ENCODE results near the gene BICRA.

The BICRA gene

DNA sequence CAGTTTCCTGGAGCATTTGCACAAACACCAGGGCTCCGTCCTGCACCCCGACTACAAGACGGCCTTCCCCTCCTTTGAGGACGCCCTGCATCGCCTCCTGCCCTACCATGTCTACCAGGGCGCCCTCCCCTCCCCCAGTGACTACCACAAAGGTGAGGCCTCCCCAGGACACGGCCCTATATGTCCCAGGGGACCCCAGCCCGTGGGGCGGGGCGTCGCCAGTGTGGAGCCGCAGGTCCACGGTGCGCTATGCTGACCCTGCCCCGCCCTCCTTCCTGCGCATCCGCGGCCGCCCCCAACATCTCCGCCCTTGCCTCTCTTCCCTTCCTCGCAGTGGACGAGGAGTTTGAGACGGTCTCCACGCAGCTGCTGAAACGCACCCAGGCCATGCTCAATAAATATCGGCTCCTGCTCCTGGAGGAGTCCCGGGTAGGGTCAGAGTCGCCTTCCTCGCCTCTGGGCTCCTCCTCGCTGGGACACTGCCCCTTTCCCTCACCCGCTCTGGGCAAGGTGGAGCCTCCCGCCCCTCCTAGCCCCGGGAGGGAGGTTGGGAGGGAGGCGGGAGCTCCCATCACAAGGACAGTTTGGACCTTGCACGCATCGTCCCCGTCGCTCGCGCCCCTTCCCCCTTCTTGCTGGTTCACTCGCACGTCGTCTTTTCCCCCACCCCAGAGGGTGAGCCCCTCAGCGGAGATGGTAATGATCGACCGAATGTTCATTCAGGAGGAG is 89.9 kb downstream of the BICRA start:
- no peak for DNase-seq (ENCODE audit: low read depth)
- Histone ChIP-seq H3K9ac (ENCODE audit: low read length) (no peak overlapping the region), H3K9me3 (ENCODE audit: control insufficient read depth, low read length) (no peaks in the 10 kb centered on the region), H3K36me3 (ENCODE audit: control insufficient read depth, insufficient read depth, low read length, severe bottlenecking) (peaks cover 29% of the 10 kb centered on the region), H3K4me1 (ENCODE audit: control insufficient read depth, insufficient read depth, low read length) (peaks cover 4% of the 10 kb centered on the region), H3K4me3 (ENCODE audit: low read length) (no peak overlapping the region), H3K27me3 (replicated peaks; ENCODE audit: control insufficient read depth, insufficient read depth, low read length) (no peaks in the 10 kb centered on the region)

DNA sequence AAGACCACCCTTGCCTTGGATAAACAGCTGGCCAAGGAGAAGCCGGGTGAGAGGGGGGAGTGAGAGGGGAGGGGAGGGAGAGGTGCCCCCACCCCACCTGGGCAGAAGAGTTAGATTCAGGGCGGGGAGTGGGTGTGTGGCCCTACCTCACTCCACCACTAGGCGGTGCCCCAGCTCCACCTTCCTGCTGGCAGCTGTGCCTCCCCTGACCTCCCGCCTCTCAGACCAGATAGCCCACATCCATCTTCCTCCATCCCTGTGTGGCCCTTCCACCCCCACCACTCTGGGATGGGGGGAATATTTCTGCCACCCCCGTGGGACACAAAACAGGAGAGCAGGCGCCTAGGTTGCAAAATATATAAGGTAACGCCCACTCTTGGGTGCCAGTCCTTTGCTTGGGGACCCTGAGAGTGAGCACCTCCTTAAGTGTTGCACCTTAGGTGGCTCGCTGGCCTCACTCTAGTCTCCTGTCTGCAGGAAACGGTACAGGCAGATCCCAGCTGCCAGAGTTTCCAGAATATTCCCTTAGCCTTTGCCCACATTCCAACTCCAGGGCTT is 90.5 kb downstream of the BICRA start:
- peaks cover 29% of the 10 kb centered on the region for H3K36me3 ChIP-seq (ENCODE audit: control insufficient read depth, insufficient read depth, low read length, severe bottlenecking)
- H3K4me1 ChIP-seq (ENCODE audit: control insufficient read depth, insufficient read depth, low read length) = peaks cover 4% of the 10 kb centered on the region
- peak; percentile 60 for DNase-seq (ENCODE audit: low read depth)

DNA sequence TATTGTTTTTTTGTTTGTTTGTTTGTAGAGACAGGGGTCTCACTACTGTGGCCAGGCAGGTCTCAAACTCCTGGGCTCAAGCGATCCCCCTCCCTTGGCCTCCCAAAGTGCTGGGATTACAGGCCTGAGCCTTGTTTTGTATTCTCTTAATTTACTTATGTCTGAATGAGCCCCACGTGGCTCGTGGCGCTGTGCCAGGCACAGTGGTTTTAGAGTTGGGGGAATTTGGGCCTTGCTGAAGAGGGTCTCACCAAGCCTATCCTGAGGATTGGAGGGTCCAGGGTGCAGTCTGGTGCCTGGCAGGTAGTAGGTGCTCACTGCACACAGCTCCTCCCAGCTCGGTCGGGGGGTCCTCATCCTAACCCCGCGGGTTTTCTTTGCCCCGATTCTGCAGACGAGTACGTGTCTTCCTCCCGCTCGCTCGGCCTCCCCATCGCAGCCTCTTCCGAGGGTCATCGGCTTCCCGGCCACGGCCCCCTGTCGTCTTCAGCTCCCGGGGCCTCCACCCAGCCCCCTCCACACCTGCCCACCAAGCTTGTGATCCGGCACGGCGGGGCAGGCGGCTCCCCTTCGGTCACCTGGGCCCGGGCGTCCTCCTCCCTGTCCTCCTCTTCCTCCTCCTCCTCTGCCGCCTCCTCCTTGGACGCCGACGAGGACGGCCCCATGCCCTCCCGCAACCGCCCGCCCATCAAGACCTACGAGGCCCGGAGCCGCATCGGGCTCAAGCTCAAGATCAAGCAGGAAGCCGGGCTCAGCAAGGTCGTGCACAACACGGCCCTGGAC is 92.2 kb downstream of the BICRA start:
- H3K4me1 ChIP-seq (ENCODE audit: control insufficient read depth, insufficient read depth, low read length) = peaks cover 4% of the 10 kb centered on the region
- H3K36me3 ChIP-seq (ENCODE audit: control insufficient read depth, insufficient read depth, low read length, severe bottlenecking) = peaks cover 29% of the 10 kb centered on the region
- H3K27me3 ChIP-seq (replicated peaks; ENCODE audit: control insufficient read depth, insufficient read depth, low read length) = no peaks in the 10 kb centered on the region
- DNase-seq (ENCODE audit: low read depth) = no peak
- no peak overlapping the region for H3K9ac ChIP-seq (ENCODE audit: low read length)
- H3K4me3 ChIP-seq (ENCODE audit: low read length) = no peak overlapping the region
- H3K9me3 ChIP-seq (ENCODE audit: control insufficient read depth, low read length) = no peaks in the 10 kb centered on the region

More for the DNA sequence above, 90.5 kb downstream of the BICRA start:
- Histone ChIP-seq H3K9ac (ENCODE audit: low read length) (no peak overlapping the region), H3K27me3 (replicated peaks; ENCODE audit: control insufficient read depth, insufficient read depth, low read length) (no peaks in the 10 kb centered on the region), H3K9me3 (ENCODE audit: control insufficient read depth, low read length) (no peaks in the 10 kb centered on the region), H3K4me3 (ENCODE audit: low read length) (no peak overlapping the region)

DNA sequence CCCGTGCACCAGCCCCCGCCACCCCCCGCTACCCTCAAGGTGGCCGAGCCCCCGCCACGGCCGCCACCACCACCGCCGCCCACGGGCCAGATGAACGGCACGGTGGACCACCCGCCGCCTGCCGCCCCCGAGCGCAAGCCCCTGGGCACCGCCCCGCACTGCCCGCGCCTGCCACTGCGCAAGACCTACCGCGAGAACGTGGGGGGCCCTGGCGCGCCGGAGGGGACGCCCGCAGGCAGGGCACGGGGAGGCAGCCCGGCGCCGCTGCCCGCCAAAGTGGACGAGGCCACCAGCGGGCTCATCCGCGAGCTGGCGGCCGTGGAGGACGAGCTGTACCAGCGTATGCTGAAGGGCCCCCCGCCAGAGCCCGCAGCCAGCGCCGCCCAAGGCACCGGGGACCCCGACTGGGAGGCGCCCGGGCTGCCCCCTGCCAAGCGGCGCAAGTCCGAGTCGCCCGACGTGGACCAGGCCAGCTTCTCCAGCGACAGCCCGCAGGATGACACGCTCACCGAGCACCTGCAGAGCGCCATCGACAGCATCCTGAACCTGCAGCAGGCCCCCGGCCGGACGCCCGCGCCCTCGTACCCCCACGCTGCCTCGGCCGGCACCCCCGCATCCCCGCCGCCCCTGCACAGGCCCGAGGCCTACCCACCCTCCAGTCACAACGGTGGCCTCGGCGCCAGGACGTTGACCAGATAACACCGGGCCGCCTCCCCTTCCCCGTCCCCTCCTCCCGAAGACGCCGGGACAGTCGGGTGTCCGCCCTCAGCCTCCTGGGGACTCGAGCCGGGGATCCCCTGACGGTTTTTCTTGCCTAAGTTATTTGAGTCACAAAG is 93.0 kb downstream of the BICRA start:
- Histone ChIP-seq H3K9ac (ENCODE audit: low read length) (no peak overlapping the region), H3K4me1 (ENCODE audit: control insufficient read depth, insufficient read depth, low read length) (peaks cover 4% of the 10 kb centered on the region), H3K36me3 (ENCODE audit: control insufficient read depth, insufficient read depth, low read length, severe bottlenecking) (peaks cover 29% of the 10 kb centered on the region), H3K9me3 (ENCODE audit: control insufficient read depth, low read length) (no peaks in the 10 kb centered on the region), H3K27me3 (replicated peaks; ENCODE audit: control insufficient read depth, insufficient read depth, low read length) (no peaks in the 10 kb centered on the region), H3K4me3 (ENCODE audit: low read length) (no peak overlapping the region)
- no peak for DNase-seq (ENCODE audit: low read depth)

DNA sequence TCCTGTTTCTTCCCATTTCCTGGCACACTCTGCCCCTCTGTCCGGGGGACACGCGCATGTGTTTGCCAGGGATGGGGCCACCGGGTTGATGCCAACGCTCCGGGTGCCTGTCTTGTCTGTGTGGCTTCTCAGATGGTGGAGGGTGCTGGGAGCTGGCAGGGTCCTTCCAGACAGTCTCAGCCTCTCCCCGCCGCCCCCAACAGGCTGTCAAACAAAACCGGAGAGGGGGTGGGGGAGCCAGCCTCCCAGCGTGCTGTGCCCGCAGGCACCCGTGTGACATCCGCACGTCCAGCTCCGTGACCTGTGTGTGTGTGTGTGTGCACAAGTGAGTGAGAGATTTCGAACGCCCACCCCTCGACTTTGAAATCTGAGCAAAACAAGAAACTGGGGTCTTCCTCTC is 93.7 kb downstream of the BICRA start:
- H3K27me3 ChIP-seq (replicated peaks; ENCODE audit: control insufficient read depth, insufficient read depth, low read length) = no peaks in the 10 kb centered on the region
- no peak for DNase-seq (ENCODE audit: low read depth)
- H3K36me3 ChIP-seq (ENCODE audit: control insufficient read depth, insufficient read depth, low read length, severe bottlenecking) = peaks cover 29% of the 10 kb centered on the region
- no peak overlapping the region for H3K4me3 ChIP-seq (ENCODE audit: low read length)
- H3K4me1 ChIP-seq (ENCODE audit: control insufficient read depth, insufficient read depth, low read length) = peaks cover 4% of the 10 kb centered on the region
- no peak overlapping the region for H3K9ac ChIP-seq (ENCODE audit: low read length)
- no peaks in the 10 kb centered on the region for H3K9me3 ChIP-seq (ENCODE audit: control insufficient read depth, low read length)

DNA sequence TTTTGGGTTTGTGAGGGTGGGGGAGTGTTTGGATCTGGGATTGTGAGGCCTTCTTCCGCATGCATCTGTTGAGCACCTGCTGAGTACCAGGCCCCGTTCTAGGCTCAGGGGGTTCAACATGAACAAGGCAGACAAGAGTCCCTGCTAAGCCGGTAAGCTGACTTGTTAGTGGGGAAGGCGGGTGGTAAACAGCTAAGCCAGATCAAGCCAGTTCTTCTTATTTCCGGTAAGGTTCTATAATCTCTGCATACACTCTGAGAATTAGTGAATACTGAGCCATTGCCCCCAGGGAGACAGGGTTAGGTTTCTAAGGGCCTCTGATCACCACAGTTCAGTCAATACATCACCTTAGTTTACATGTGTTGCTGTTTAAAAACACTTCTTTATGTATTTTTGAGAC is 94.4 kb downstream of the BICRA start:
- Histone ChIP-seq H3K27me3 (replicated peaks; ENCODE audit: control insufficient read depth, insufficient read depth, low read length) (no peaks in the 10 kb centered on the region), H3K4me1 (ENCODE audit: control insufficient read depth, insufficient read depth, low read length) (no peaks in the 10 kb centered on the region), H3K4me3 (ENCODE audit: low read length) (no peak overlapping the region), H3K36me3 (ENCODE audit: control insufficient read depth, insufficient read depth, low read length, severe bottlenecking) (peaks cover 29% of the 10 kb centered on the region), H3K9ac (ENCODE audit: low read length) (no peak overlapping the region), H3K9me3 (ENCODE audit: control insufficient read depth, low read length) (no peaks in the 10 kb centered on the region)
- DNase-seq (ENCODE audit: low read depth) = no peak

DNA sequence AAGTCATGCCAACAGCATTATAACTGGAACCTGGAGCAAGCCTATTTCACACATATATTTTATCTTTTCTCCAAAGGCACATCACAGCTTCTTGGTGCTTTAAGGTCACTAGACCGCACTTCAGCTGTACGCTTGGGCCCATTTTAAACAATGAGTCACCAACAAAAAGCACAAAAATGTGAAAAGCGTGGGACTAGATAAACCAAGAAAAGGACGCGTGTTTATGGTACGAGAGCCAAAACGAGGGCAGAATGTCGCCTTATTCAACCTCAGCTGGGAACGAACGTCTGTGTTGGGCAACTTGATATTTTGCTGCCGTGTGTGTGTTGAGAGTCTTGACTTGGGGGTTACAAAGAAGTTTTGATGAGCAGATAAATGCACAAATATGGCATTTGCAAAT is 95.1 kb downstream of the BICRA start:
- Histone ChIP-seq H3K4me3 (ENCODE audit: low read length) (no peak overlapping the region), H3K9ac (ENCODE audit: low read length) (no peak overlapping the region), H3K36me3 (ENCODE audit: control insufficient read depth, insufficient read depth, low read length, severe bottlenecking) (peaks cover 25% of the 10 kb centered on the region), H3K27me3 (replicated peaks; ENCODE audit: control insufficient read depth, insufficient read depth, low read length) (no peaks in the 10 kb centered on the region), H3K9me3 (ENCODE audit: control insufficient read depth, low read length) (no peaks in the 10 kb centered on the region), H3K4me1 (ENCODE audit: control insufficient read depth, insufficient read depth, low read length) (no peaks in the 10 kb centered on the region)
- DNase-seq (ENCODE audit: low read depth) = no peak

DNA sequence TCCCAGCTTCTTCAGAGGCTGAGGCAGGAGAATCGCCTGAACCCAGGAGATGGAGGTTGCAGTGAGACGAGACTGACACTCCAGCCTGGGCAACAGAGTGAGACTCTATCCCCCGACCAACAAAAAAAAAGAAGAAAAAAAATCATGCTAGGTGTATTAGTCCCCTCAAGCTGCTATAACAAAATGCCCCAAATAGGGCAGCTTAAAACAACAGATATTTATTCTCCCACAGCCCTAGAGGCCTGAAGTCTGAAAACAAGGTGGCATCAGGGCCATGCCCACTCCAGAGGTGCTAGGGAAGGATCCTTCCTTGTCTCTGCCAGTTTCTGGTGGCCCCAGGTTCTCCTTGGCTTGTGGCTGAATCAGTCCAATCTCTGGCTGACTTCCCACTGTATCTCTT is 95.7 kb downstream of the BICRA start:
- no peak overlapping the region for H3K4me3 ChIP-seq (ENCODE audit: low read length)
- no peak overlapping the region for H3K9ac ChIP-seq (ENCODE audit: low read length)
- no peaks in the 10 kb centered on the region for H3K27me3 ChIP-seq (replicated peaks; ENCODE audit: control insufficient read depth, insufficient read depth, low read length)

DNA sequence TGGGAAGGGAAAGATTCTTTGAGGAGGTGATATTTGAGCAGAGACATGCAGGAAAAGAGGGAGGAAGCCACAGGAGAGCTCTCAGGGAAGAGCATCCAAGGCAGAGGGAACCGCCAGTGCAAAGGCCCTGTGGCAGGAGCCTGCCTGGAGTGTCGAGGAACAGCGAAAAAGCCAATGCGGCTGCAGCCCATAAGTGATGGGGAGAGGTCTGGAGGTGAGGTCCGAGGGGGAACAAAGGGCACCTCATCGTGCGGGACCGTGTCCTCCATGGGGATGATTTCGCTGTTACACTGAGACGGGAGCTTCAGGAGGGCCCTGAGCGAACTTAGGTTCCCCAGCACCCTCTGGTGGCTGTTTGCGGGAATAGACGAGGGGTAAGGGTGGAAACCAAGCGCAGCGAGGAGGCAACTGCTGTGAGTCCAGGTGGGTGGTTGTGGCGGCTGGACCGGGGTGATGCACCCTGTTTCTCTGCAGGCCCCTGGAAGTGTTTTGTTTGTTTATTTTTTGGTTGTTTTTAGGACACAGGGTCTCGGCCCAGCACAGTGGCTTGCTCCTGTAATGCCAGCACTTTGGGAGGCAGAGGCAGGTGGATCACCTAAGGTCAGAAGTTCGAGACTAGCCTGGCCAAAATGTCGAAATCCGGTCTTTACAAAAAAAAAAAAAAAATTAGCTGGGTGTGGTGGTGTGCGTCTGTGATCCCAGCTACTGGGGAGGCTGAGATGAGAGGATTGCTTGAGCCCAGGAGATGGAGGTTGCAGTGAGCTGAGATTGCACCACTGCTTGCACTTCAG is 98.4 kb downstream of the BICRA start:
- no peak overlapping the region for H3K4me3 ChIP-seq (ENCODE audit: low read length)
- no peak overlapping the region for H3K9ac ChIP-seq (ENCODE audit: low read length)
- no peaks in the 10 kb centered on the region for H3K9me3 ChIP-seq (ENCODE audit: control insufficient read depth, low read length)
- H3K36me3 ChIP-seq (ENCODE audit: control insufficient read depth, insufficient read depth, low read length, severe bottlenecking) = peaks cover 3% of the 10 kb centered on the region
- peak; percentile 91 for DNase-seq (ENCODE audit: low read depth)
- H3K4me1 ChIP-seq (ENCODE audit: control insufficient read depth, insufficient read depth, low read length) = no peaks in the 10 kb centered on the region
- H3K27me3 ChIP-seq (replicated peaks; ENCODE audit: control insufficient read depth, insufficient read depth, low read length) = no peaks in the 10 kb centered on the region

More for the DNA sequence above, 95.7 kb downstream of the BICRA start:
- no peaks in the 10 kb centered on the region for H3K4me1 ChIP-seq (ENCODE audit: control insufficient read depth, insufficient read depth, low read length)
- no peaks in the 10 kb centered on the region for H3K9me3 ChIP-seq (ENCODE audit: control insufficient read depth, low read length)
- peaks cover 20% of the 10 kb centered on the region for H3K36me3 ChIP-seq (ENCODE audit: control insufficient read depth, insufficient read depth, low read length, severe bottlenecking)
- no peak for DNase-seq (ENCODE audit: low read depth)

DNA sequence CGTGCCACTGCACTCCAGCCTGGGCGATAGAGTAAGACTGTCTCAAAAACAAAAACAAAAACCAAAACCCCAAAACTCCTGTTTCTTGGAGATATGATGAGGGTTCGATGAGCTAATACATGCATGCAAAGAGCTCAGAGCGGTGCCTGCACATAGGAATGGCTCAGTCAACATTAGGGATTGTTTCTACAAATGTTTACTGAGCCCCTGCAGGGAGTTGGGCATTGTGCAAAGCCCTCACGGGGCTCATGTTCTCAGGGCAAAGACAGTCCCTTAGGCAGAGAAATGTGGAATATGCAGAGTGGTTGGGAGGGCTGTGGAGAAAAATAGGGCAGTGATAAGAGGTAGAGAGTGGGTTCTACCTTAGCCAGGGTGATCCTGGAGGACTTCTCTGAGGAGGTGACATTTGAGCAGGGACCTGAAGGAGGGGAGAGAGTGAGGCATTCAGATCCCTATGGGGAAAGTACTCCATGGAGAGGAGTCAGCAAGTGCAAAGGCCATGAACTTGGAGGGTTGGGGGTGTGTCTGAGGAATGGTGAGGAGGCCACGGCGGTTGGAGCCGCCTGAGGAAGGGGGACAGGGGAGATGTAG is 102.8 kb downstream of the BICRA start:
- no peak overlapping the region for H3K4me3 ChIP-seq (ENCODE audit: low read length)
- no peak overlapping the region for H3K9ac ChIP-seq (ENCODE audit: low read length)

More for the DNA sequence above, 102.8 kb downstream of the BICRA start:
- DNase-seq (ENCODE audit: low read depth) = no peak
- Histone ChIP-seq H3K27me3 (replicated peaks; ENCODE audit: control insufficient read depth, insufficient read depth, low read length) (no peaks in the 10 kb centered on the region), H3K4me1 (ENCODE audit: control insufficient read depth, insufficient read depth, low read length) (peaks cover 21% of the 10 kb centered on the region), H3K9me3 (ENCODE audit: control insufficient read depth, low read length) (no peaks in the 10 kb centered on the region), H3K36me3 (ENCODE audit: control insufficient read depth, insufficient read depth, low read length, severe bottlenecking) (peaks cover 9% of the 10 kb centered on the region)
